ENCODE data around the gene TAAR5.

GRCh38 chr6:132596201-132596600, 6.7 kb upstream of the TAAR5 start:
- no peak for TF ChIP-seq CTCF (IDR thresholded peaks at IDR 0.05)
- TF ChIP-seq POLR2A (IDR thresholded peaks at IDR 0.05) = no peak
- TF ChIP-seq POLR2AphosphoS5 (IDR thresholded peaks at IDR 0.05) = no peak
